HEK293 (cell line): ENCODE data around the gene TUBB2A.
"Not testable (repeated sequence)": the region's sequence is repeated elsewhere in the genome, so short reads cannot be mapped to it uniquely, and the experiment has no call there.

ENCODE experiments used
- CTCF ChIA-PET: fragments of 350-600 bp; formaldehyde crosslinking; extraction: SDS; loops from one replicate; lab custom pipeline; 2021; ENCODE audit warnings: antibody characterized with exemption; lab: Yijun Ruan, JAX
- POLR2A ChIA-PET: fragments of 300-600 bp; formaldehyde crosslinking; extraction: SDS; loops from one replicate; lab custom pipeline; 2020; ENCODE audit warnings: antibody characterized with exemption, inconsistent platforms; lab: Yijun Ruan, JAX
- H3K27ac ChIP-seq: fragments of 200-500 bp; sonication (Bioruptor generic); 2 replicates; pipeline ENCODE4 v1.5.1; 2014; ENCODE audit warnings: low read depth, low read length, control low read depth, inconsistent platforms; ENCODE audit errors: extremely low read depth
- H3K36me3 ChIP-seq, 2 experiments: fragments of 200-500 bp in 1 of 2; sonication (Bioruptor generic) in 1 of 2; 1 replicate in 1 of 2; 2 replicates in 1 of 2; pipeline ENCODE4 v1.5.1; 2014 to 2017; ENCODE audit warnings: inconsistent platforms in 2 of 2, low read length in 2 of 2; ENCODE audit not compliant: control insufficient read depth in 2 of 2, insufficient read depth in 1 of 2
- H3K4me1 ChIP-seq: fragments of 200-500 bp; sonication (Bioruptor generic); 2 replicates; pipeline ENCODE4 v1.5.1; 2014; ENCODE audit warnings: mild to moderate bottlenecking, low read length, inconsistent platforms; ENCODE audit not compliant: control insufficient read depth, insufficient read depth
- H3K4me3 ChIP-seq: 2 replicates; pipeline ENCODE4 v1.5.1; 2011; ENCODE audit warnings: low read depth, mild to moderate bottlenecking, control low read depth, low read length, moderate library complexity
- H3K9me3 ChIP-seq: fragments of 200-500 bp; sonication (Bioruptor generic); 2 replicates; pipeline ENCODE4 v1.5.1; 2014; ENCODE audit warnings: low read depth, low read length, inconsistent platforms; ENCODE audit not compliant: control insufficient read depth, insufficient read depth
- EGR2 ChIP-seq: fragments of 450-650 bp; formaldehyde crosslinking; IDR thresholded peaks from 2 replicates; pipeline ENCODE4 v1.5.1; 2016; ENCODE audit warnings: low read depth, missing biosample characterization, missing genetic modification characterization
- FEZF1 ChIP-seq: fragments of 450-650 bp; formaldehyde crosslinking; IDR thresholded peaks from 2 replicates; pipeline ENCODE4 v1.5.1; 2016; ENCODE audit warnings: missing biosample characterization, missing genetic modification characterization
- GLIS2 ChIP-seq: fragments of 450-650 bp; formaldehyde crosslinking; IDR thresholded peaks from 2 replicates; pipeline ENCODE4 v1.5.1; 2016; ENCODE audit warnings: missing biosample characterization, missing genetic modification characterization
- WT1 ChIP-seq: fragments of 450-650 bp; formaldehyde crosslinking; IDR thresholded peaks from 2 replicates; pipeline ENCODE4 v1.5.1; 2016; ENCODE audit warnings: missing biosample characterization, missing genetic modification characterization
- ZBTB48 ChIP-seq: fragments of 450-650 bp; formaldehyde crosslinking; IDR thresholded peaks from 2 replicates; pipeline ENCODE4 v1.5.1; 2016; ENCODE audit warnings: missing biosample characterization, missing genetic modification characterization
- ZFHX2 ChIP-seq: fragments of 450-650 bp; formaldehyde crosslinking; conservative IDR thresholded peaks from 2 replicates; pipeline ENCODE4 v1.5.1; 2016; ENCODE audit warnings: missing biosample characterization, missing genetic modification characterization
- ZNF292 ChIP-seq: fragments of 450-650 bp; formaldehyde crosslinking; IDR thresholded peaks from 2 replicates; pipeline ENCODE4 v1.5.1; 2016; ENCODE audit warnings: low read depth, missing biosample characterization, missing genetic modification characterization, borderline replicate concordance
- ZNF335 ChIP-seq: fragments of 450-650 bp; formaldehyde crosslinking; conservative IDR thresholded peaks from 2 replicates; pipeline ENCODE4 v1.5.1; 2016; ENCODE audit warnings: missing biosample characterization, missing genetic modification characterization
- ZNF600 ChIP-seq: fragments of 450-650 bp; formaldehyde crosslinking; IDR thresholded peaks from 2 replicates; pipeline ENCODE4 v1.5.1; 2016; ENCODE audit warnings: missing biosample characterization, missing genetic modification characterization
- ZNF830 ChIP-seq: fragments of 450-650 bp; IDR thresholded peaks from 2 replicates; pipeline ENCODE4 v1.5.0; 2018; ENCODE audit warnings: missing biosample characterization, missing genetic modification characterization, low read depth, mild to moderate bottlenecking, moderate library complexity
- TF ChIP-seq, protein P1 (sequence below): fragments of 450-650 bp; formaldehyde crosslinking; IDR thresholded peaks from 2 replicates; pipeline ENCODE4 v1.5.1; 2016; ENCODE audit warnings: missing biosample characterization, missing genetic modification characterization

The TUBB2A gene

DNA sequence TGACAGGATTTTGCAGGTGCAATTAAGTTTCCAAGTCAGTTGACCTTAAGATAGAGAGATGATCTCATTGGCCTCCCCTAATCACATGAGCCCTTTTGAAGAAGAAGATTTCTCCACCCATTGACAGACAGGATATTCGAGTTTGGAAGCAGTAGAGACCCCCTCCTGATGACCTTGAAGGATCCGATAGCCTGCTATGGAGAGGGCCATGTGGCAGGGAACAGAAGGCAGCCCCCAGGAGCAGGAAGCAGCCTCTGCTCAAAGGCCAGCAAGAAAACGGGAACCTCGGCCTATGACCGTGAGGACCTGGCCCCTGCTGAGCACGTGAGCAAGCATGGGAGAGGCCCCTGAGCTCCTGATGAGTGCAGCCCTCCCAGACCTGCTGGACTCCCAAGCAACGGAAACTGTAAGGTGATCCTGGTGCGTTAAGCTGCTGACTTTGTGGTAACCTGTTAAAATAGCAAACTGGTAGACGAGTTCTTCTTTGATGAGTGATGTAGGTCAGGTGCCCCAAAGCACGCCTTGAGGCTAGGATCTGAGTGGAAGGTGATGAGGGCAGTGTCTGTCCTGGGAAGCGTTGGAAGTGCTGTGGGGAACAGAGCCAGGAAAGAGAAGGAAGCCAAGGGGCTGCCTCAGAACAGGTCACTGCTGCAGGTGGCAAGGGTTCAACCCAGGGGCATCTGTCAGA is 18.5 kb upstream of the TUBB2A start (continued):
- TF ChIP-seq, protein P1, sequence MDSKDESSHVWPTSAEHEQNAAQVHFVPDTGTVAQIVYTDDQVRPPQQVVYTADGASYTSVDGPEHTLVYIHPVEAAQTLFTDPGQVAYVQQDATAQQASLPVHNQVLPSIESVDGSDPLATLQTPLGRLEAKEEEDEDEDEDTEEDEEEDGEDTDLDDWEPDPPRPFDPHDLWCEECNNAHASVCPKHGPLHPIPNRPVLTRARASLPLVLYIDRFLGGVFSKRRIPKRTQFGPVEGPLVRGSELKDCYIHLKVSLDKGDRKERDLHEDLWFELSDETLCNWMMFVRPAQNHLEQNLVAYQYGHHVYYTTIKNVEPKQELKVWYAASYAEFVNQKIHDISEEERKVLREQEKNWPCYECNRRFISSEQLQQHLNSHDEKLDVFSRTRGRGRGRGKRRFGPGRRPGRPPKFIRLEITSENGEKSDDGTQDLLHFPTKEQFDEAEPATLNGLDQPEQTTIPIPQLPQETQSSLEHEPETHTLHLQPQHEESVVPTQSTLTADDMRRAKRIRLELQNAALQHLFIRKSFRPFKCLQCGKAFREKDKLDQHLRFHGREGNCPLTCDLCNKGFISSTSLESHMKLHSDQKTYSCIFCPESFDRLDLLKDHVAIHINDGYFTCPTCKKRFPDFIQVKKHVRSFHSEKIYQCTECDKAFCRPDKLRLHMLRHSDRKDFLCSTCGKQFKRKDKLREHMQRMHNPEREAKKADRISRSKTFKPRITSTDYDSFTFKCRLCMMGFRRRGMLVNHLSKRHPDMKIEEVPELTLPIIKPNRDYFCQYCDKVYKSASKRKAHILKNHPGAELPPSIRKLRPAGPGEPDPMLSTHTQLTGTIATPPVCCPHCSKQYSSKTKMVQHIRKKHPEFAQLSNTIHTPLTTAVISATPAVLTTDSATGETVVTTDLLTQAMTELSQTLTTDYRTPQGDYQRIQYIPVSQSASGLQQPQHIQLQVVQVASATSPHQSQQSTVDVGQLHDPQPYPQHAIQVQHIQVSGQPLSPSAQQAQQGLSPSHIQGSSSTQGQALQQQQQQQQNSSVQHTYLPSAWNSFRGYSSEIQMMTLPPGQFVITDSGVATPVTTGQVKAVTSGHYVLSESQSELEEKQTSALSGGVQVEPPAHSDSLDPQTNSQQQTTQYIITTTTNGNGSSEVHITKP (tag by site-specific recombination): peak; percentile 5; the same call in 1 of the 2 replicates
- TF ChIP-seq ZNF830 (tag by site-specific recombination) (no peak), ZBTB48 (tag by site-specific recombination) (0 out of 2 replicates have a peak, but pooled peaks have one; percentile 20), GLIS2 (tag by site-specific recombination) (no peak), ZNF292 (tag by site-specific recombination) (no peak)
- TF ChIP-seq, all 188 proteins: peak for 9

DNA sequence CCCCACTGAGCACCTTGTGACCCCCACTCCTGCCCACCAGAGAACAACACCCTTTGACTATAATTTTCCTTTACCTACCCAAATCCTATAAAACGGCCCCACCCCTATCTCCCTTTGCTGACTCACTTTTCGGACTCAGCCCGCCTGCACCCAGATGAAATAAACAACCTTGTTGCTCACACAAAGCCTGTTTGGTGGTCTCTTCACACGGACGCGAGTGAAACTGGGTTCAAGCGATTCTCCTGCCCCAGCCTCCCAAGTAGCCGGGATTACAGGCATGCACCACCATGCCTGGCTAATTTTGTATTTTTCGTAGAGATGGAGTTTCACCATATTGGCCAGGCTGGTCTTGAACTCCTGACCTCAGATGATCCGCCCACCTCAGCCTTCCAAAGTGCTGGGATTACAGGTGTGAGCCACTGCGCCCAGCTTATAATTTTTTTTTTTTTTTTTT is 16.3 kb upstream of the TUBB2A start:
- H3K27ac ChIP-seq: not testable (repeated sequence)
- ChIA-PET POLR2A (interaction anchor here (0.7 kb wide), 2 partner anchors 17 to 108 kb away, joined by 3 to 6 read pairs; no protein-coding TSS in a partner anchor), CTCF (interaction anchor here (1.2 kb wide), 1 partner anchor 8 kb away, joined by 4 read pairs; no protein-coding TSS in a partner anchor)

GRCh38 chr6:3172789-3173188 is 15.4 kb upstream of the TUBB2A start:
- POLR2A ChIA-PET: interaction anchor here (2.3 kb wide), 1 partner anchor 10 kb away, joined by 15 read pairs; no protein-coding TSS in a partner anchor
- TF ChIP-seq ZNF335 (tag by site-specific recombination) (peak; percentile 28; the same call in 1 of the 2 replicates), FEZF1 (0 out of 2 replicates have a peak, but pooled peaks have one; percentile 25), WT1 (tag by site-specific recombination) (peak; percentile 94)
- not testable (repeated sequence) for H3K9me3 ChIP-seq, H3K36me3 ChIP-seq, H3K4me1 ChIP-seq, H3K27ac ChIP-seq, H3K4me3 ChIP-seq
- CTCF ChIA-PET: interaction anchor here (1.5 kb wide), 1 partner anchor 9 kb away, joined by 5 read pairs; no protein-coding TSS in a partner anchor

More for the DNA sequence above, 16.3 kb upstream of the TUBB2A start:
- not testable (repeated sequence) for H3K4me3 ChIP-seq, H3K36me3 ChIP-seq, H3K9me3 ChIP-seq, H3K4me1 ChIP-seq

DNA sequence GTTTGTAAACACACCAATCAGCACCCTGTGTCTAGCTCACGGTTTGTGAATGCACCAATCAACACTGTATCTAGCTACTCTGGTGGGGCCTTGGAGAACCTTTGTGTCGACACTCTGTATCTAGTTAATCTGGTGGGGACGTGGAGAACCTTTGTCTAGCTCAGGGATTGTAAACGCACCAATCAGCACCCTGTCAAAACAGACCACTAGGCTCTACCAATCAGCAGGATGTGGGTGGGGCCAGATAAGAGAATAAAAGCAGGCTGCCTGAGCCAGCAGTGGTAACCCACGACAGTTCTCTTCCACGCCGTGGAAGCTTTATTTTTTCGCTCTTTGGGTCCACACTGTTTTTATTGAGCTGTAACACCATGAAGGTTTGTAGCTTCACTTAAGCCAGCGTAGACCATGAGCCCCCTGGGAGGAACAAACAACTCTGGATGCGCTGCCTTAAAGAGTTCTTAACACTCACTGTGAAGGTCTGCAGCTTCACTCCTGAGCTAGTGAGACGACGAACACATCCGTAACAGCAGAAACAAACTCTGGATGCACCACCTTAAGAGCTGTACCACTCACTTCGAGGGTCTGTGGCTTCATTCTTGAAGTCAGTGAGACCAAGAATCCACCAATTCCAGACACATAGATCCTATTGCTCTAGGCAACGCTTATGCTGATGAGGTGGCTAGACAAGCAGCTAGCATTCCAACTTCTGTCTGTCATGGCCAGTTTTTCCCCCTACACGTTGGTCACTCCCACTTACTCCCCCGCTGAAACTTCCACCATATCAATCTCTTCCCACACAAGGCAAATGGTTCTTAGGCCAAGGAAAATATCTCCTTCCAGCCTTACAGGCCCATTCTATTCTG is 14.2 kb upstream of the TUBB2A start:
- H3K36me3 ChIP-seq, H3K9me3 ChIP-seq, H3K27ac ChIP-seq, H3K4me1 ChIP-seq, H3K4me3 ChIP-seq: not testable (repeated sequence)
- ChIA-PET POLR2A (interaction anchor here (1.0 to 2.3 kb wide), 3 partner anchors 9 to 55 kb away, joined by 3 to 15 read pairs (median 3); partner anchors contain the start of gene TUBB2A), CTCF (interaction anchor here (0.7 to 1.5 kb wide), 3 partner anchors 8 to 151 kb away, joined by 3 to 5 read pairs (median 5); no protein-coding TSS in a partner anchor)
- 0 out of 2 replicates have a peak, but pooled peaks have one; percentile 12 for TF ChIP-seq WT1 (tag by site-specific recombination)
- peak; percentile 97 for TF ChIP-seq EGR2
- TF ChIP-seq, protein P1 (tag by site-specific recombination): peak; percentile 49
- TF ChIP-seq ZFHX2 (tag by site-specific recombination): peak; percentile 96
- peak; percentile 58 for TF ChIP-seq ZNF600 (tag by site-specific recombination)

DNA sequence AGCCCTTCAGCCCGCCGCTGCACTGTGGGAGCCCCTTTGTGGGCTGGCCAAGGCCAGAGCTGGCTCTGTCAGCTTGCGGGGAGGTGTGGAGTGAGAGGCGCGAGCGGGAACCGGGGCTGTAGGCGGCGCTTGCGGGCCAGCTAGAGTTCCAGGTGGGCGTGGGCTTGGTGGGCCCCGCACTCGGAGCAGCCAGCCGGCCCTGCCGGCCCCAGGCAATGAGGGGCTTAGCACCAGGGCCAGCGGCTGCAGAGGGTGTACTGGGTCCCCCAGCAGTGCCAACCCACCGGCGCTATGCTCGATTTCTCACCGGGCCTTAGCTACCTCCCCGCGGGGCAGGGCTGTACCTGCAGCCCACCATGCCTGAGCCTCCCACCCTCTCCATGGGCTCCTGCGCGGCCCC is 13.3 kb upstream of the TUBB2A start:
- POLR2A ChIA-PET: interaction anchor here (1.2 to 2.3 kb wide), 2 partner anchors 8 to 56 kb away, joined by 3 to 15 read pairs; no protein-coding TSS in a partner anchor
- H3K4me3 ChIP-seq, H3K36me3 ChIP-seq, H3K27ac ChIP-seq, H3K9me3 ChIP-seq, H3K4me1 ChIP-seq: not testable (repeated sequence)
- CTCF ChIA-PET: interaction anchor here (0.7 to 1.5 kb wide), 2 partner anchors 81 to 150 kb away, joined by 3 to 5 read pairs; no protein-coding TSS in a partner anchor
